ENCODE data around the gene RAB35.

DNA sequence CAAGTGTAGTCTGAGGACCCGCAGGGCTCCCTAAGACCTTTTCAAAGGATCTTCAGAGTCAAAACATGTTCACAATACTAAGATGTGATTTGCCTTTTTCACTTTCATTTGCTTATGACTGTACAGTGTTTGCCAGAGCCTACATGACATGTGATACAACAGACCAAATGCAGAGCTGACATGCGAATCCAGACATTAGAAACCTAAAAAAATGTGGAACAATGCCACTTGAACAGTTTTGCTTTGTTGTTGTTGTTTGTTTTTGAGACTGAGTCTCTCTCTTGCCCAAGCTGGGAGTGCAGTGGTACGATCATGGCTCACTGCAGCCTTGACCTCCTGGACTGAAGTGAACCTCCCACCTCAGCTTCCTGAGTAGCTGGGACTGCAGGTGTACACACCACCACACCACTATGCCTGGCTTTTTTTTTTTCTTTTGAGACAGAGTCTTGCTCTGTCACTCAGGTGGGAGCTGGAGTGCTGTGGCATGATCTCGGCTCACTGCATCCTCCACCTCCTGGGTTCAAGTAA lies 5.3 kb upstream of the RAB35 start:
- TF ChIP-seq POLR2A (IDR thresholded peaks at IDR 0.05): no peak
- TF ChIP-seq, protein P1, sequence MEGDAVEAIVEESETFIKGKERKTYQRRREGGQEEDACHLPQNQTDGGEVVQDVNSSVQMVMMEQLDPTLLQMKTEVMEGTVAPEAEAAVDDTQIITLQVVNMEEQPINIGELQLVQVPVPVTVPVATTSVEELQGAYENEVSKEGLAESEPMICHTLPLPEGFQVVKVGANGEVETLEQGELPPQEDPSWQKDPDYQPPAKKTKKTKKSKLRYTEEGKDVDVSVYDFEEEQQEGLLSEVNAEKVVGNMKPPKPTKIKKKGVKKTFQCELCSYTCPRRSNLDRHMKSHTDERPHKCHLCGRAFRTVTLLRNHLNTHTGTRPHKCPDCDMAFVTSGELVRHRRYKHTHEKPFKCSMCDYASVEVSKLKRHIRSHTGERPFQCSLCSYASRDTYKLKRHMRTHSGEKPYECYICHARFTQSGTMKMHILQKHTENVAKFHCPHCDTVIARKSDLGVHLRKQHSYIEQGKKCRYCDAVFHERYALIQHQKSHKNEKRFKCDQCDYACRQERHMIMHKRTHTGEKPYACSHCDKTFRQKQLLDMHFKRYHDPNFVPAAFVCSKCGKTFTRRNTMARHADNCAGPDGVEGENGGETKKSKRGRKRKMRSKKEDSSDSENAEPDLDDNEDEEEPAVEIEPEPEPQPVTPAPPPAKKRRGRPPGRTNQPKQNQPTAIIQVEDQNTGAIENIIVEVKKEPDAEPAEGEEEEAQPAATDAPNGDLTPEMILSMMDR (IDR thresholded peaks at IDR 0.05): no peak

Data from lower leg skin (tissue), 3 donors.